SU-DHL-6 (cell line): ENCODE measurements around the gene CDH22.

Source experiments
- H2AFZ ChIP-seq: fragments of 200-600 bp; sonication (generic); 2 replicates; pipeline ENCODE4 v1.6.1; 2014; ENCODE audit warnings: low read depth, mild to moderate bottlenecking, moderate library complexity, mixed read lengths, antibody characterized with exemption, low read length; ENCODE audit not compliant: severe bottlenecking
- H3F3A ChIP-seq: fragments of 200-600 bp; shearing (Covaris generic); 2 replicates; pipeline ENCODE4 v1.6.0; 2016; ENCODE audit warnings: antibody characterized with exemption, mild to moderate bottlenecking; ENCODE audit not compliant: insufficient read depth
- H3K27ac ChIP-seq: fragments of 200-600 bp; sonication (generic); 2 replicates; pipeline ENCODE4 v1.5.1; 2016; ENCODE audit warnings: low read depth, mild to moderate bottlenecking, low read length, moderate library complexity, mixed read lengths
- H3K27me3 ChIP-seq: fragments of 200-600 bp; sonication (generic), shearing (Covaris generic); 2 replicates; pipeline ENCODE4 v1.6.0; 2014; ENCODE audit warnings: mild to moderate bottlenecking, low read length
- H3K36me3 ChIP-seq: fragments of 200-600 bp; sonication (generic); 2 replicates; pipeline ENCODE4 v1.6.1; 2014; ENCODE audit warnings: mild to moderate bottlenecking, low read length, mixed read lengths
- H3K4me2 ChIP-seq: fragments of 300-600, 200-600 bp; shearing (Covaris generic), sonication (generic); 2 replicates; pipeline ENCODE4 v1.6.0; 2014; ENCODE audit warnings: low read length, low read depth, mild to moderate bottlenecking; ENCODE audit not compliant: poor library complexity, severe bottlenecking
- H3K4me3 ChIP-seq: fragments of 200-600 bp; sonication (generic); 2 replicates; pipeline ENCODE4 v1.5.1; 2014; ENCODE audit warnings: antibody characterized with exemption, low read length, mild to moderate bottlenecking, mixed read lengths; ENCODE audit not compliant: insufficient read depth, poor library complexity, severe bottlenecking
- H3K79me2 ChIP-seq: fragments of 200-600 bp; sonication (generic); 2 replicates; pipeline ENCODE4 v1.6.1; 2014; ENCODE audit warnings: mild to moderate bottlenecking, low read length, moderate library complexity; ENCODE audit not compliant: insufficient read depth
- H3K9ac ChIP-seq: fragments of 200-600 bp; sonication (generic); 2 replicates; pipeline ENCODE4 v1.7.0; 2014; ENCODE audit warnings: mild to moderate bottlenecking, low read length
- H3K9me2 ChIP-seq: fragments of 200-600 bp; sonication (generic); replicated peaks from 2 replicates; pipeline ENCODE4 v1.6.1; 2014; ENCODE audit warnings: low read length; ENCODE audit not compliant: insufficient read depth
- H3K9me3 ChIP-seq: fragments of 200-600 bp; sonication (generic); 2 replicates; pipeline ENCODE4 v1.6.1; 2014; ENCODE audit warnings: low read length, mixed read lengths; ENCODE audit not compliant: insufficient read depth
- H4K20me1 ChIP-seq: fragments of 200-600 bp; sonication (generic); 2 replicates; pipeline ENCODE4 v1.6.1; 2014; ENCODE audit warnings: low read depth, mild to moderate bottlenecking, antibody characterized with exemption, low read length, moderate library complexity, mixed read lengths
- CTCF ChIP-seq: fragments of 200-600 bp; sonication (generic); IDR thresholded peaks from one replicate; pipeline ENCODE4 v1.5.1; 2017; ENCODE audit warnings: antibody characterized with exemption, mild to moderate bottlenecking, low read length, moderate library complexity; ENCODE audit not compliant: insufficient read depth, poor library complexity, severe bottlenecking
- EZH2phosphoT487 ChIP-seq: fragments of 200-600 bp; sonication (generic), shearing (Covaris generic); conservative IDR thresholded peaks from 2 replicates; pipeline ENCODE4 v1.6.1; 2018; ENCODE audit warnings: mild to moderate bottlenecking, antibody characterized with exemption, low read length, moderate library complexity, mixed read lengths

CDH22 gene

GRCh38 chr20:46267108-46268105, 40.9 kb downstream of the CDH22 start:
- Histone ChIP-seq H4K20me1 (no peaks in the 10 kb centered on the region), H3K36me3 (no peaks in the 10 kb centered on the region), H3K79me2 (no peaks in the 10 kb centered on the region), H3K27me3 (no peaks in the 10 kb centered on the region), H2AFZ (no peak overlapping the region), H3K4me3 (no peak overlapping the region), H3K4me2 (no peak overlapping the region), H3K9ac (no peak overlapping the region), H3K9me3 (no peaks in the 10 kb centered on the region), H3F3A (no peaks in the 10 kb centered on the region), H3K9me2 (no peaks in the 10 kb centered on the region), H3K27ac (no peak overlapping the region)
- TF ChIP-seq EZH2phosphoT487: no peak
- TF ChIP-seq CTCF: no peak

- TF ChIP-seq CTCF (no peak), EZH2phosphoT487 (no peak)
- Histone ChIP-seq H3F3A (no peaks in the 10 kb centered on the region), H3K4me2 (no peak overlapping the region), H3K4me3 (no peak overlapping the region), H3K9me2 (no peaks in the 10 kb centered on the region), H3K9me3 (no peaks in the 10 kb centered on the region), H3K9ac (no peak overlapping the region), H3K79me2 (no peaks in the 10 kb centered on the region), H4K20me1 (no peaks in the 10 kb centered on the region), H3K27ac (no peak overlapping the region), H3K36me3 (no peaks in the 10 kb centered on the region), H3K27me3 (no peaks in the 10 kb centered on the region), H2AFZ (no peak overlapping the region)
Measured at GRCh38 chr20:46265539-46265938, 42.8 kb downstream of the CDH22 start.

GRCh38 chr20:46264391-46265266, 43.7 kb downstream of the CDH22 start:
- Histone ChIP-seq H3K36me3 (no peaks in the 10 kb centered on the region), H3K27me3 (no peaks in the 10 kb centered on the region), H3K9me3 (no peaks in the 10 kb centered on the region), H4K20me1 (no peaks in the 10 kb centered on the region), H3K4me3 (no peak overlapping the region), H3K79me2 (no peaks in the 10 kb centered on the region), H3K9me2 (no peaks in the 10 kb centered on the region), H3F3A (no peaks in the 10 kb centered on the region), H3K27ac (no peak overlapping the region), H2AFZ (no peak overlapping the region), H3K9ac (no peak overlapping the region), H3K4me2 (no peak overlapping the region)
- no peak for TF ChIP-seq EZH2phosphoT487
- no peak for TF ChIP-seq CTCF
